IPS-20b (cell line): ENCODE data around the gene SERBP1.

ENCODE experiments used
- H3K27ac ChIP-seq: one replicate; pipeline ENCODE4 v1.5.1; 2013; ENCODE audit warnings: low read length
- H3K27me3 ChIP-seq: 2 replicates; pipeline ENCODE4 v1.6.1; 2013; ENCODE audit warnings: mild to moderate bottlenecking, low read length, inconsistent platforms; ENCODE audit not compliant: insufficient read depth
- H3K36me3 ChIP-seq: 2 replicates; pipeline ENCODE4 v1.6.1; 2013; ENCODE audit warnings: low read depth, mild to moderate bottlenecking, inconsistent platforms, low read length, moderate library complexity; ENCODE audit not compliant: insufficient read depth
- H3K4me1 ChIP-seq: 2 replicates; pipeline ENCODE4 v1.6.1; 2013; ENCODE audit warnings: mild to moderate bottlenecking, control low read depth, inconsistent platforms, low read length, moderate library complexity; ENCODE audit not compliant: insufficient read depth
- H3K4me3 ChIP-seq: 2 replicates; pipeline ENCODE4 v1.5.1; 2013; ENCODE audit warnings: mild to moderate bottlenecking, low read length, inconsistent platforms
- H3K9ac ChIP-seq: 2 replicates; pipeline ENCODE4 v1.6.1; 2013; ENCODE audit warnings: low read depth, mild to moderate bottlenecking, inconsistent platforms, low read length, moderate library complexity
- H3K9me3 ChIP-seq: 2 replicates; pipeline ENCODE4 v1.6.1; 2013; ENCODE audit warnings: mild to moderate bottlenecking, low read depth, low read length, inconsistent platforms; ENCODE audit not compliant: insufficient read depth

The SERBP1 gene

GRCh38 chr1:67439277-67440029 is 9.3 kb upstream of the SERBP1 start:
- H3K4me1 ChIP-seq, result no peaks in the 10 kb centered on the region
- no peak overlapping the region for H3K27ac ChIP-seq
- H3K27me3 ChIP-seq, result no peaks in the 10 kb centered on the region
- no peaks in the 10 kb centered on the region for H3K9me3 ChIP-seq
- no peak overlapping the region for H3K9ac ChIP-seq
- no peak overlapping the region for H3K4me3 ChIP-seq
- H3K36me3 ChIP-seq, result no peaks in the 10 kb centered on the region

- H3K36me3 ChIP-seq, result no peaks in the 10 kb centered on the region
- no peak overlapping the region for H3K4me3 ChIP-seq
- H3K9me3 ChIP-seq, result no peaks in the 10 kb centered on the region
- H3K9ac ChIP-seq, result no peak overlapping the region
- no peaks in the 10 kb centered on the region for H3K4me1 ChIP-seq
- H3K27me3 ChIP-seq, result no peaks in the 10 kb centered on the region
- no peak overlapping the region for H3K27ac ChIP-seq
These were observed 7.8 kb upstream of the SERBP1 start for GRCh38 chr1:67437961-67438360.

GRCh38 chr1:67436511-67437055 is 6.4 kb upstream of the SERBP1 start:
- no peak overlapping the region for H3K9ac ChIP-seq
- no peak overlapping the region for H3K4me3 ChIP-seq
- no peak overlapping the region for H3K27ac ChIP-seq
- H3K9me3 ChIP-seq, result no peaks in the 10 kb centered on the region
- H3K4me1 ChIP-seq, result peaks cover 9% of the 10 kb centered on the region; the same call in 1 of the 2 replicates
- no peaks in the 10 kb centered on the region for H3K27me3 ChIP-seq
- no peaks in the 10 kb centered on the region for H3K36me3 ChIP-seq

GRCh38 chr1:67434491-67434890 is 4.3 kb upstream of the SERBP1 start:
- Histone ChIP-seq H3K9ac (no peak overlapping the region), H3K27ac (no peak overlapping the region), H3K4me3 (no peak overlapping the region), H3K4me1 (peaks cover 10% of the 10 kb centered on the region; the same call in 1 of the 2 replicates), H3K9me3 (no peaks in the 10 kb centered on the region), H3K27me3 (no peaks in the 10 kb centered on the region), H3K36me3 (no peaks in the 10 kb centered on the region; the same call in 1 of the 2 replicates)

GRCh38 chr1:67433837-67434236 is 3.6 kb upstream of the SERBP1 start:
- H3K9ac ChIP-seq, result no peak overlapping the region
- no peaks in the 10 kb centered on the region for H3K27me3 ChIP-seq
- H3K27ac ChIP-seq, result no peak overlapping the region
- peaks cover 6% of the 10 kb centered on the region for H3K36me3 ChIP-seq
- H3K9me3 ChIP-seq, result no peaks in the 10 kb centered on the region
- no peak overlapping the region for H3K4me3 ChIP-seq
- peaks cover 10% of the 10 kb centered on the region; the same call in 1 of the 2 replicates for H3K4me1 ChIP-seq

- H3K9ac ChIP-seq, result no peak overlapping the region
- no peak overlapping the region for H3K27ac ChIP-seq
- peaks cover 10% of the 10 kb centered on the region; the same call in 1 of the 2 replicates for H3K4me1 ChIP-seq
- peaks cover 17% of the 10 kb centered on the region for H3K36me3 ChIP-seq
- no peaks in the 10 kb centered on the region for H3K9me3 ChIP-seq
- no peaks in the 10 kb centered on the region for H3K27me3 ChIP-seq
- H3K4me3 ChIP-seq, result no peak overlapping the region
These were observed 2.5 kb upstream of the SERBP1 start for GRCh38 chr1:67432745-67433144.

- Histone ChIP-seq H3K27me3 (no peaks in the 10 kb centered on the region), H3K4me3 (peak overlapping the region; percentile 98), H3K9me3 (no peaks in the 10 kb centered on the region), H3K9ac (peak overlapping the region; percentile 64; the same call in 1 of the 2 replicates), H3K27ac (no peak overlapping the region), H3K36me3 (peaks cover 24% of the 10 kb centered on the region), H3K4me1 (peaks cover 15% of the 10 kb centered on the region; the same call in 1 of the 2 replicates)
These were observed 1.8 kb upstream of the SERBP1 start for GRCh38 chr1:67431869-67432578.

GRCh38 chr1:67431156-67431765 is 1.1 kb upstream of the SERBP1 start:
- Histone ChIP-seq H3K4me1 (peaks cover 20% of the 10 kb centered on the region), H3K9ac (peak overlapping the region; percentile 89; the same call in 1 of the 2 replicates), H3K9me3 (no peaks in the 10 kb centered on the region)

GRCh38 chr1:67429528-67430357 is 459 bp downstream of the SERBP1 start:
- peaks cover 20% of the 10 kb centered on the region for H3K4me1 ChIP-seq
- no peaks in the 10 kb centered on the region for H3K9me3 ChIP-seq
- H3K36me3 ChIP-seq, result peaks cover 46% of the 10 kb centered on the region

More at GRCh38 chr1:67431156-67431765, 1.1 kb upstream of the SERBP1 start:
- Histone ChIP-seq H3K4me3 (peak overlapping the region; percentile 98), H3K27me3 (no peaks in the 10 kb centered on the region), H3K27ac (peak overlapping the region; percentile 95), H3K36me3 (peaks cover 31% of the 10 kb centered on the region)

GRCh38 chr1:67429011-67429527 is 1.1 kb downstream of the SERBP1 start:
- peaks cover 53% of the 10 kb centered on the region for H3K36me3 ChIP-seq
- H3K9me3 ChIP-seq, result no peaks in the 10 kb centered on the region
- H3K27ac ChIP-seq, result peak overlapping the region; percentile 86

More at GRCh38 chr1:67429528-67430357, 459 bp downstream of the SERBP1 start:
- Histone ChIP-seq H3K4me3 (peak overlapping the region; percentile 98), H3K9ac (peak overlapping the region; percentile 98), H3K27me3 (no peaks in the 10 kb centered on the region), H3K27ac (peak overlapping the region; percentile 86)

More at GRCh38 chr1:67429011-67429527, 1.1 kb downstream of the SERBP1 start:
- H3K4me3 ChIP-seq, result peak overlapping the region; percentile 98
- peak overlapping the region; percentile 98 for H3K9ac ChIP-seq
- H3K27me3 ChIP-seq, result no peaks in the 10 kb centered on the region
- peaks cover 20% of the 10 kb centered on the region for H3K4me1 ChIP-seq
